HG03460 (cell line): ENCODE data around the gene PLEKHM3.
"Not testable (repeated sequence)": the region's sequence is repeated elsewhere in the genome, so short reads cannot be mapped to it uniquely, and the experiment has no call there.

Experiments used
- ATAC-seq: cut with Tn5 transposase; IDR thresholded peaks from one replicate; pipeline ENCODE4 v1.9.1; 2021; ENCODE audit not compliant: unreplicated experiment

PLEKHM3 gene

DNA sequence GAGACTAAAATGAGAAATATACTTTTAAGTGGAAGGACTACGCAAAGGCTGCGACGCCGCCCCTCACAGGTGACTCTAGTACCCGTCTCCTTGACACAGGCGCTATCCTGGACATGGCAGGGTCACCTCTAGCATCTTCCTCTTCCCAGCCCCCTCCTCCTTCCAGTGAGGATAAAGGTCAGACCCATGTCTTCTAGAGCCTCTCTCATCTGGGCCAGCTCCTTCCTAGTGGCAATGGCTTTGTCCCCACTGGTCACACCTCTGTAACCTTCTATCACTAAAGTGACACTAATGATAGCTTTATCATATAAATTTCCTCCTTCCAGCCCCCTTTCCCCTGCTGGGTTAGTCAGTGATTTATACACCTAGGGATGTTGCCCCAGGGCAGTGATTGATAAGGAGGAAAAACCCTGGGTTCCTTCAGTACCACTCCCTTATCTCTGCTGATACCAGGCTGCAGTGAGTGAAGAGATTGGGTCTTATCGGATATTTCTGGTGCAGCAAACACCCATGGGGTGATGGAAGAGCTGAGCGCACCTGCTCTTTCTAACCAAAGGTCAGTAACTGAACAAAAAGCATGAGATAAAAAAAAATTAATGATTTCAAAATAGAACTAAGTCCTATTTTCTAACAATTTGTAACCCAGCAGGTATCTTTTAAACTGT lies 193.6 kb downstream of the PLEKHM3 start:
- no peak for ATAC-seq

GRCh38 chr2:207830778-207831438 lies 194.4 kb downstream of the PLEKHM3 start:
- ATAC-seq = no peak

- ATAC-seq = no peak
These were observed 196.8 kb downstream of the PLEKHM3 start for GRCh38 chr2:207828361-207829057.

GRCh38 chr2:207825978-207826377 lies 199.3 kb downstream of the PLEKHM3 start:
- no peak for ATAC-seq

DNA sequence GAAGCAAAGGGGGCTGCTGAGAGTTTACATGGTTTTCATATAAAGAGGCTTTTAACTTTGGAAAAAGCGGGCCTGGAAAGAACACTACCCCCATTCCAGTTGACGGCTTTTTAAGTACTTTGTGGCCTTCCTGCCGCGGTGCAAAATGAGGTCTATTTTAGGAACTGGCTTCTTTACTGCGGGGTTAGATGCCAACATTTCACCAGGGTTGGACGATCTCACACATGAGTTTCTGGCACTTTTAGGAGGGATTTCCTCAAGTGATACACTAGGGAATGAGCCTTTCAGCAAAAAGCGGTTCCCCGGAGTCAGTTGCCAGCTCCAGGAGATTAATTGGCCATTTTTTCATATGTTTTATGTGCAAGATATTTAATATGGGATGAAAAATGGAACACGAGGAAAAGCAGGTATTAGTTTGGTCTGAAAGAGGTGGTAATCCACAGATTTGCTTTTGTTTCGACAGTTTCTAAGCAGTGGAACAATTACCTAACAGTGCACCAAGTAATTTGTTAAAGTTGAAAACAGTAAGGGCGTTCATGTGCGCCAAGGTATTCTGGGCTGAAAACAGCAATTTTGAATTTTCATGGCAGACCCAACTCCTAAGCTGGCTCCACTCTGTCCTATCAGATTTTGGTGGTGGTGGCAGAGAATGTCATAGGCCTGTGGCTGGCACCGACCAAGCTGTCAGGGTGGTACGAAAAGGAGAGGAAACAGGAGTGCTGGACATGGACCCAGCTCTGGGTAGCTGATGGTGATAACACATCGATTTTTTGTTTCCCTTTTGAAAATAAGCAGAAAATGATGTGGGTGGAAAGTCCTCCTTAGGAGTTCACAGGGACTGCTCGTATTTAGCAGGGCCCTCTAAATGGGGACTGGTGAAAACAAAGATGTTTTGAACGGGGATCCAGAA lies 200.0 kb downstream of the PLEKHM3 start:
- no peak for ATAC-seq

GRCh38 chr2:207823865-207824264 lies 201.5 kb downstream of the PLEKHM3 start:
- ATAC-seq = no peak

DNA sequence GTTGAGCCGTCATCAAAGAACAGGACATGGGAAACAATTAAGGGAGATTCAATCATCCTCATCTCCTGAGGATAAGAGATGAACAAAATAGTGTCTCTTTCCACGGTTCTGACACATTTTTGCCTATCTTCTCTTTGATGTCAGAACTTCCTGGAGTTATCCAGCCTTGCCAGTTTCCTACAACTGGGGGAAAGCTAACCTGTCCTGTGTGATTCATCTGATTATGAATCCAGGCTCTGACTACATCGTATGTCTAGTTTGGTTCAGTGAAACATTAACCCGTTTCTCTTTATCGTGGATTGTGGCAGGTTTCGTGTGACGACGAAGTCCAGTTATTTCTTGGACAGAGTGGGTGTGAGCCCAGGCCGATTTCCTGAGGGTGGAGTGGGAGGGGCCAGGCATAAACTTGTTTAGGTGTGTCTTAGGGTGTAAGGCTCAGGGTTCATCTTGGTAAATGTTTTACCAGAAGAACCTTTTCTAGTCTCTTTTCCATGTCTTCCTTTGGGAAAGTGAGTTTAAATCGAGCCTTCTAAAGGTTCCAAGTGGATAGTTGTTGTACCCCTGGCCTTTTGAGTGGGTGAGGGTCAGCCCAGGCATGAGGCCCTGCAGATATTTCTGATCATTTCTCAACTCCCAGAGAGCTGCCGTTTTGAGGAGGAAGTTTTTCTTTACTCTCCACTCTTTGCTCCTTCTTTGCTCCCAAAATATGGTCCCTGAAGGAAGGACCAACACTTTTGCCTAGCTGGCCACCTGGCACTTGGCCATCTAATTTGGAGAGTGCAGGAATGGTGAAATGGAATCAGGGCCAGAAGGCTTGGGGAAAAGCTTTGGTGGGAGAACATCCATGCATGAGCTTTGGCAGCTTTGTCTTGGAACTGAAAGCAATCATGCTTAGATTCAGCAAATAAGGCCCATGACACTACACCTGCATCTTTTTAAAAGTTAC lies 205.2 kb downstream of the PLEKHM3 start:
- no peak for ATAC-seq

DNA sequence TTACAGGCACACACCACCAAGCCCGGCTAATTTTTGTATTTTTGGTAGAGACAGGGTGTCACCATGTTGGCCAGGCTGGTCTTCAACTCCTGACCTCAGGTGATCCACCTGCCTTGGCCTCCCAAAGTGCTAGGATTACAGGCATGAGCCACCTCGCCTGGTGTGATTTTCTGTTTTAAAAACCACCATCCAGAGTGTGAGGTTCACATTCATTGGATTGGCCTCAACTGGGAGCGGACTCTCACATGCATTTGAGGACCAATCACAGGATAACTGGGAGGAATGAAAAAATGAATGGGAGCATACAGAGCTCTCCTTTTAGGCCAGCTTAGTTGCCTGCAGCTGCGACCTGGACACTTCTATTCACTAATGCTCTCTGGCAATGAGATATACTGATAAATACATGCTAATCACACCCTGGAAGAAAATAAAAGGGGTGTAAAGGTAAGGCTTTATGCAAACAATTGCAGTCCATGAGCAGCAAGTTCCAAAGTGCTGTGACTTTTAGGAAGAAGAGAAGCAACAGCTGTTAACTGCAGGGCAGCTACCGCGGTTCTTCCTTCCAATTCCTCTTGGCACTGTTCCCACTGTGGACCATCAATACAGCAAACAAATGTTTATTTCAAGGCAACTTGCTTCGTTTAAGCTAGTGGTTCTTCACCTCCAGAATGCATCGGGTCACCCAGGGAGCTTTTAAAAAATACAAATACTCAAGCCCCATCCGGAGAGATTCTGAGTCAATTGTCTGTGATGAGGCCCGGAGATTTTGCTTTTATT lies 206.1 kb downstream of the PLEKHM3 start:
- no peak for ATAC-seq

DNA sequence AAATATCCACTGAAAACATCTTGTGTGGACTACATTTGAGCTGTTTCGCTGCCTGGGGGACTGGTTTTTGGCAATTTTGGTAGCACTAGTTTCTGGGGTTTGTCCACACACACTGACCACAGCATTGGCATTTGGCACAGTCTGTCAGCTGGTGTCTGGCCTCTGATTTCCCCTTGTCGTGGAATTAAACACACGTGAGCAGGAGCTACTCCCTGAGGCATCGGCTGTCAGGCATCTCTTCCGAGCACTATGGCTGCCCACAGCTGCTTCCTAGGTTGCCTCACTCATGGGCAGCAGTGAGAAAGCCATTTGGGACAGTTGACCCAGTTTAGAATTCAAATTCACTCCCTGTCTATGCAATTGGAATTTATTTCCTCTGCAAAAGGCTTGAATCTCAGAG lies 208.8 kb downstream of the PLEKHM3 start:
- ATAC-seq = no peak

GRCh38 chr2:207815254-207815653 lies 210.1 kb downstream of the PLEKHM3 start:
- ATAC-seq = no peak

GRCh38 chr2:207813942-207814341 lies 211.4 kb downstream of the PLEKHM3 start:
- no peak for ATAC-seq

DNA sequence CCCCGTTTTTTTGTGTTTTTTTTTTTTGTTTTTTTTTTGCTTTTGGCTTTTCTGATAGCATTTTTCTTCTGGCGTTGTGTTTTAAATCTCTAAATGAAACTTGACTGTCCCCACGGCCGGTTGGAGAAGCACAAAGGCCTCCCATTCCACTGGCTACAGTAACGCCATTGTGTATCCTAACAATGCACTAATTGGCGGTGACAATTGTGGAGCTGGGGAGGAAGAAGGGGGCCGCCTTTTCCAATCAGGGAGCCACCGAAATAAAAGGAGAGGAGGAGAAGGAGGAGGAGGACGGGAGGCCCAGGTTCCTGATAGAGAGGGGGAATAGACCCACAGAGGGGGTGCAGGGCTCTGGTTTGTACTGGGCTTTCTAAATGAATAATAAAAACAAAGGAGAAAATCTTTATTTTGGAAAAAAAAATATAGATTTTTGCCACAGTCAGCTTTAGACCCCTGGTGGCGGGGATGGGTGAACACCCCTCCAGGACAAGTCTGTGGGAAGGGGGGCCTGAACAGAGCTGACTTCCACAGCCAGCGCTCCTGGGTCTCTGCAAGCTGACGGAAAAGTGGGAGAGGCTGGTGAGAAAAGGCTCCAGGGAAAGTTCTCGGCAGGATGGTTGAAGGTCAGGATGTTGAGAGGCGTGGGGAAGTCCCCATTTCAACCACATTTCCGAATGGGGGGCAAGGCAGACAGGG lies 212.0 kb downstream of the PLEKHM3 start:
- ATAC-seq = no peak

- ATAC-seq = no peak
These were observed 212.6 kb downstream of the PLEKHM3 start for GRCh38 chr2:207812726-207813080.

- no peak for ATAC-seq
These were observed 213.1 kb downstream of the PLEKHM3 start for GRCh38 chr2:207812058-207812725.

DNA sequence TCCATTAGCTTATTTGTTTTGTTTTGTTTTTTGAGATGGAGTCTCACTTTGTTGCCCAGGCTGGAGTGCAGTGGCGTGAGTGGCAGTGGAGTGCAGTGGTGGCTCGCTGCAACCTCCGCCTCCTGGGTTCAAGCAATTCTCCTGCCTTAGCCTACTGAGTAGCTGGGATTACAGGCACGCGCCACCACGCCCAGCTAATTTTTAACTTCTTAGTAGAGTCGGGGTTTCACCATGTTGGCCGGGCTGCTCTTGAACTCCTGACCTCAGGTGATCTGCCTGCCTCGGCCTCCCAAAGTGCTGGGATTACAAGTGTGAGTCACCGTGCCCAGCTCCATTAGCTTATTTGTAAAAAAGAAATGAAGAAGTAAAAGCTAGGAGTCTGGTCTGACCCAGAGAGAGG lies 213.7 kb downstream of the PLEKHM3 start:
- ATAC-seq = not testable (repeated sequence)

DNA sequence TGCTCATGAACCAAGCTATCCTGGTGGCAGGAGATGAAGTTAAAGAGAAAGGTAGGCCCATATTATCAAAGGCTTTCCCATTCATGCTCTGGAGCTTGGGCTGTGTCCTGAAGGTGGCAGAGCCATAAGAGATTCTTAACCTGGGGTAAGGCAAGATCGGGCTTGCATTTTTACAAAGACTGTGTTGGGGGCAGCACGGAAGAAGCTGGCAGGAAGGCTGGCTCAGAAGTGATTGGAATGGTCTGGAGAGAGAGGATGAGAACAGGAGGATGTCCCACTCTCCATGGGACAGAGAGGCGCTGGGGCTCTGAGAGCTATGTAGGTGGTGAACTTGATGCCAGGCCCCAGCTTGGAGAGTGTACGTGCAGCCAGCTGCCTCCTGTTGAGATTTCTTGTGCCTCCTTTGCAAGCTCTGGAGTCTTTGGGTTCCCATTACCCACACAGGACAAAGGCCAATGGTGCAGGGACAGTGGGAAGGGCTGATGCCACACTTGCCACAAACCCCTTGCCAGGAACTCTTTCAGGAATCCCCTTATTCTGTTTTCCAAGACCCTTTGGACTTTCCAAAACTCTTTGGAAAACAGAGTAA lies 215.0 kb downstream of the PLEKHM3 start:
- no peak for ATAC-seq

GRCh38 chr2:207808119-207808518 lies 217.2 kb downstream of the PLEKHM3 start:
- ATAC-seq = no peak

- no peak for ATAC-seq
These were observed 217.8 kb downstream of the PLEKHM3 start for GRCh38 chr2:207807516-207807915.
